ENCODE data around the gene RETREG3.
"Not testable (repeated sequence)": the region's sequence is repeated elsewhere in the genome, so short reads cannot be mapped to it uniquely, and the experiment has no call there.

RETREG3 gene

DNA sequence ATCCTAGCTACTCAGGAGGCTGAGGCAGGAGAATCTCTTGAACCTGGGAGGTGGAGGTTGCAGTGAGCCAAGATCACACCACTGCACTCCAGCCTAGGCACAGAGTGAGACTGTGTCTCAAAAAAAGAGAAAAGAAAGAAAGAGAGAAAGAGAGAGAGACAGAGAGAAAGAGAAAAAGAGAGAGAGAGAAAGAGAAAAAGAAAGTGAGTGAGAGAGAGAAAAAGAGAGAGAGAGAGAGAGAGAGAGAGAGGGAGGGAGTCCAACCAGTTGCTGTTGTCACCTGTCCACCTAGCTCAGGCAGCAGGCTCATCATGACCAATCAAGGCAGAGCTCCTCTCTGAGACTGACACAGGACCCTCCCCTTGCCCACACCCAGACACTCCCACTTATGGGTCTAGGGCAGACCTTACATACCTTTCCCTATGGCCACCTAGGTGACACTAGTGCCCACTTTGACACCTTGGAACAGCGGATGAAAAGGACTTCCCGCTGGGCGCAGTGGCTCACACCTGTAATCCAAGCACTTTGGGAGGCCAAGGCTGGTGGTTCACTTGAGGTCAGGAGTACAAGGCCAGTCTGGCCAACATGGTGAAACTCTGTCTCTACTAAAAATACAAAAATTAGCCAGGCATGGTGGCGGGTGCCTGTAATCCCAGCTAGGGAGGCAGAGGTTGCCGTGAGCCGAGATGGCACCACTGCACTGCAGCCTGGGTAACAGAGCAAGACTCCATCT, 18.0 kb upstream of the RETREG3 start:
- not testable (repeated sequence) for H3K4me3 ChIP-seq (ENCODE audit: low read length); H3K27me3 ChIP-seq (ENCODE audit: control insufficient read depth, insufficient read depth, low read length); H3K36me3 ChIP-seq (ENCODE audit: control insufficient read depth, insufficient read depth, low read length); H3K27ac ChIP-seq (ENCODE audit: low read depth, low read length); H3K4me1 ChIP-seq (ENCODE audit: control insufficient read depth, insufficient read depth, low read length); H3K9ac ChIP-seq (ENCODE audit: low read length)

DNA sequence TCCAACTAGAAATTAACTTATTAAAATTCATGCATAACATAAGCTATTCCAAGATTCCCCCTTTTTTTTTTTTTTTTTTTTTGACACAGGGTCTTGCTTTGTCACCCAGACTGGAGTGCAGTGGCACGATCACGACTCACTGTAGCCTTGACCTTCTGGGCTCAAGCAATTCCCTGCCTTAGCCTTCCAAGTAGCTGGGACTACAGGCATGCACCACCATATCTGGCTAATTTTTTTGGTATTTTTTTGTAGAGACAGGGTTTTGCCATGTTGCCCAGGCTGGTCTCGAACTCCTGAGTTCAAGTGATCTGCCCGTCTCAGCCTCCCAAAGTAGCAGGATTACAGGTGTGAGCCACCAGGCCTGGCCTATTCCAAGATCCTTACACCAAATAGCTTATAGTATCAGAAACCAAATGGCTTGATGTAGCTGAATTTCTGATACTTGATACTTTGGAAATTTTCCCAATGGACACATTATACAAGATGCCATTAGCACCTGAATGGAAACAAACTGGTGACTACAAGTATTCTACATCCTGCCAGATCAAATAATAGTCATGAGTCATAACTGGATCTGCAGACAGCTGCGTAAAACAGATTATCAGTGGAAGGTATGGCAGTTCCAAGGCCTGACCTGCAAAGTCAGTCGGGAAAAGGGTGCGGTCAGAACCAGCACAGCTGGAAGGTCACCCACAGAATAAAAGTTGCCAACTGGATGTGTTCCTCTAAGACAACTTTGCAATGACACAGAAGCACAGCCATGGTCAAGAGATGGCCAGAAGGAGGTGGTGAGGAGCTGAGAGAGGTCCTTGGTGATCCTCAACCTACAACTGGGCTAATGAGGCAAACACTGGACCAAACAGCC, 14.8 kb upstream of the RETREG3 start:
- Histone ChIP-seq H3K4me1 (ENCODE audit: control insufficient read depth, insufficient read depth, low read length) (no peaks in the 10 kb centered on the region), H3K9ac (ENCODE audit: low read length) (no peak overlapping the region), H3K36me3 (ENCODE audit: control insufficient read depth, insufficient read depth, low read length) (no peaks in the 10 kb centered on the region), H3K27ac (ENCODE audit: low read depth, low read length) (no peak overlapping the region), H3K4me3 (ENCODE audit: low read length) (no peak overlapping the region), H3K27me3 (ENCODE audit: control insufficient read depth, insufficient read depth, low read length) (no peaks in the 10 kb centered on the region)

DNA sequence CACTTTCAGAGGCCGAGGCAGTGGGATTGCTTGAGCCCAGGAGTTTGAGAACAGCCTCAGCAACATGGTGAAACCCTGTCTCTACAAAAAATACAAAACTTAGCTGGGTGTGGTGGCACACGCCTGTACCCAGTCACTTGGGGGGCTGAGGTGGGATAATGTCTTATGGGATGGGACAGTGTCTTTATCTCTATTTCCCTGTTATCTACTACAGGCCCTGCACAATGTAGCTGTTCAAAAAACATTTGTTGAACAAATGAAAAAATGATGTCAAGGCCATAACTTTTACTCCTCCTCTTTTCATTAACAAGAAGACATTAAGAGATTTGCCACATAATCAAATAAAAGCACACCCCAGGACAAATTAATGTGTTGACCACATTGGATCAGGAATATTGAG, 14.1 kb upstream of the RETREG3 start:
- peaks cover 2% of the 10 kb centered on the region for H3K4me1 ChIP-seq (ENCODE audit: control insufficient read depth, insufficient read depth, low read length)
- H3K27me3 ChIP-seq (ENCODE audit: control insufficient read depth, insufficient read depth, low read length), result no peaks in the 10 kb centered on the region
- H3K9ac ChIP-seq (ENCODE audit: low read length), result no peak overlapping the region
- H3K4me3 ChIP-seq (ENCODE audit: low read length), result no peak overlapping the region
- H3K27ac ChIP-seq (ENCODE audit: low read depth, low read length), result no peak overlapping the region
- H3K36me3 ChIP-seq (ENCODE audit: control insufficient read depth, insufficient read depth, low read length), result no peaks in the 10 kb centered on the region

- not testable (repeated sequence) for H3K4me3 ChIP-seq (ENCODE audit: low read length); H3K36me3 ChIP-seq (ENCODE audit: control insufficient read depth, insufficient read depth, low read length); H3K27me3 ChIP-seq (ENCODE audit: control insufficient read depth, insufficient read depth, low read length); H3K27ac ChIP-seq (ENCODE audit: low read depth, low read length); H3K4me1 ChIP-seq (ENCODE audit: control insufficient read depth, insufficient read depth, low read length); H3K9ac ChIP-seq (ENCODE audit: low read length)
Measured at GRCh38 chr17:42621987-42622386, 12.8 kb upstream of the RETREG3 start.

GRCh38 chr17:42618442-42619150, 9.4 kb upstream of the RETREG3 start:
- Histone ChIP-seq H3K27ac (ENCODE audit: low read depth, low read length) (no peak overlapping the region), H3K36me3 (ENCODE audit: control insufficient read depth, insufficient read depth, low read length) (peaks cover 6% of the 10 kb centered on the region), H3K4me1 (ENCODE audit: control insufficient read depth, insufficient read depth, low read length) (peaks cover 6% of the 10 kb centered on the region), H3K27me3 (ENCODE audit: control insufficient read depth, insufficient read depth, low read length) (no peaks in the 10 kb centered on the region), H3K9ac (ENCODE audit: low read length) (no peak overlapping the region), H3K4me3 (ENCODE audit: low read length) (no peak overlapping the region)

- peaks cover 6% of the 10 kb centered on the region for H3K4me1 ChIP-seq (ENCODE audit: control insufficient read depth, insufficient read depth, low read length)
- H3K27me3 ChIP-seq (ENCODE audit: control insufficient read depth, insufficient read depth, low read length), result no peaks in the 10 kb centered on the region
- no peak overlapping the region for H3K27ac ChIP-seq (ENCODE audit: low read depth, low read length)
- no peak overlapping the region for H3K9ac ChIP-seq (ENCODE audit: low read length)
- peaks cover 6% of the 10 kb centered on the region for H3K36me3 ChIP-seq (ENCODE audit: control insufficient read depth, insufficient read depth, low read length)
- no peak overlapping the region for H3K4me3 ChIP-seq (ENCODE audit: low read length)
Measured at GRCh38 chr17:42617956-42618431, 8.8 kb upstream of the RETREG3 start.

DNA sequence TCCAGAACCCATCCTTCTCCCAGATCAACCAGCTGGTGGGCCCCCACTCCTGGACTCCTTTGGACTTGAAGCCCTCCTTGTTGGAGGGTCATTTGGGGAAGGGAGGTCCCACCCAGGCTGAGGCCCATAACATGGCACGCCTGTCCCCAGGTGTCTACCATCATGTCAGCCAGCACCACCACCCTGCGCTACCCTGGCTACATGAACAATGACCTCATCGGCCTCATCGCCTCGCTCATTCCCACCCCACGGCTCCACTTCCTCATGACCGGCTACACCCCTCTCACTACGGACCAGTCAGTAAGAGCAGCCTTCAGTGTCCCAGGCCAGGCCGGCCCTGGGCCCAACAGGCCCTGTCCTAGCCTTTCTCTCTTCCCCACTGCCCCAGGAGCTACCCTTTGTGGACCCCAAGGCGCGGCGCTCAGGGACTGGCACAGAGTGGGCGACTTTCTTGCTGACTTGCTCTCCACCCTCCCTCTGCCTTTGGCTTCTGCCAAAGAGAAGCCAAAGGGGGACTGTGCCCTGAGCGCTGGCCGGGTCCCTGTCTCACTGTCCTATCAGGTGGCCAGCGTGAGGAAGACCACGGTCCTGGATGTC, 4.6 kb upstream of the RETREG3 start:
- Histone ChIP-seq H3K36me3 (ENCODE audit: control insufficient read depth, insufficient read depth, low read length) (peaks cover 8% of the 10 kb centered on the region), H3K9ac (ENCODE audit: low read length) (no peak overlapping the region), H3K27me3 (ENCODE audit: control insufficient read depth, insufficient read depth, low read length) (no peaks in the 10 kb centered on the region), H3K4me3 (ENCODE audit: low read length) (no peak overlapping the region), H3K4me1 (ENCODE audit: control insufficient read depth, insufficient read depth, low read length) (peaks cover 10% of the 10 kb centered on the region), H3K27ac (ENCODE audit: low read depth, low read length) (no peak overlapping the region)

DNA sequence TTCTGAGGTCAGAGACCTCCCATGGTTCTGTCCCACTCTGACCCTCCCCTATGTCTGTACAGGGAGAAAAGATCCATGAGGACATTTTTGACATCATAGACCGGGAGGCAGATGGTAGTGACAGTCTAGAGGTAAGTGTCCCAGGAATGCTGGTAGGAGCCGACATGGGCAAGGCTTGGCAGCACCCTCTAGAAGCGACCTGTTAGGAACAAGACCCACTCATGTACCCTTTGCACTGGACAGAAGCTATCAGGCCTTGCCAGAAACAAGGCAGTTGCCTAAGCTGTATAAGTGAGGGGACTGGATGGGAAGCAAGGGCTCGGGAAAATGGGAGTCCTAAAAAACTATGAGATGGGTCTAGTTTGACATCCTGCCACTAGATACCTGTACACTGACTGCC, 2.8 kb upstream of the RETREG3 start:
- Histone ChIP-seq H3K27ac (ENCODE audit: low read depth, low read length) (no peak overlapping the region), H3K4me1 (ENCODE audit: control insufficient read depth, insufficient read depth, low read length) (peaks cover 12% of the 10 kb centered on the region), H3K9ac (ENCODE audit: low read length) (no peak overlapping the region), H3K36me3 (ENCODE audit: control insufficient read depth, insufficient read depth, low read length) (peaks cover 9% of the 10 kb centered on the region), H3K27me3 (ENCODE audit: control insufficient read depth, insufficient read depth, low read length) (no peaks in the 10 kb centered on the region), H3K4me3 (ENCODE audit: low read length) (no peak overlapping the region)

DNA sequence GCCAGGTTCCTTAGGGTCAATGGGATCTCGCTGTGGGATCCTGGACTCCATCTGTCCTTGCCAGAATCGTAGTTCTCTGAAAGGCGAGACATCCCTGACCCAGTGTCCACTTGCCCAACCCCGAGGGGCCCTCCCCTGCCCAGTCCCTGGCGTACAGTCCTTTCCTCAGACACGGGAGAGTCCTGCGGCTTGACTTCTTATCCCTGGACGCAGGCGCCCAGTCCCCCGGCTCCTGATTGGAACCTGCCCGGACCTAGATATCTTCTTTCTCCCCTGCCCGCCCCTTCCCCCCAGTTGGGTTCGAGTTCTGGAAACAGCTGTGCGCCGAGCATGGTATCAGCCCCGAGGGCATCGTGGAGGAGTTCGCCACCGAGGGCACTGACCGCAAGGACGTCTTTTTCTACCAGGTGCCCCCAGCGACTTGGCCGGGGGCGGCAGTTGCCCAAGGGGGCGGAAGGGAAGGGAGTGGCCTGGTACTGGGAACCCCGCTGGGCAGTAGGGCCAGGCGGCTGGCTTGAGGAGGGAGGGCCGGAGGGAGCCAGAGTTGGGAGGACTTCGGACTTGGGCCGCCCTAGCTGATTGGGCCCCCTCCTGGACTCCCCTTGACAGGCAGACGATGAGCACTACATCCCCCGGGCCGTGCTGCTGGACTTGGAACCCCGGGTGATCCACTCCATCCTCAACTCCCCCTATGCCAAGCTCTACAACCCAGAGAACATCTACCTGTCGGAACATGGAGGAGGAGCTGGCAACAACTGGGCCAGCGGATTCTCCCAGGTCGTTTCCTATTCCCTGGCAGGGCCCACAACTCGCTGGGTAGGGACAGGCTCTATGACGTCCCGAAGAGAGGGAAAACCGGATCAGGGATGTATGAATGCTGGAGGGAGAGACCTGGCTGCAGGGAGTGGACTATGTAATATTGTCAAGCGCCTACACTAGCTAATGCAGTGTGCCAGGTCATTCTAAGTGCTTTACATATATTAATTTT, 934 bp upstream of the RETREG3 start:
- Histone ChIP-seq H3K4me3 (ENCODE audit: low read length) (peak overlapping the region; percentile 90), H3K4me1 (ENCODE audit: control insufficient read depth, insufficient read depth, low read length) (peaks cover 14% of the 10 kb centered on the region), H3K27ac (ENCODE audit: low read depth, low read length) (peak overlapping the region; percentile 76), H3K9ac (ENCODE audit: low read length) (peak overlapping the region; percentile 90)
- H3K36me3 ChIP-seq (ENCODE audit: control insufficient read depth, insufficient read depth, low read length); H3K27me3 ChIP-seq (ENCODE audit: control insufficient read depth, insufficient read depth, low read length): not testable (repeated sequence)

GRCh38 chr17:42608305-42609181, 631 bp downstream of the RETREG3 start:
- no peaks in the 10 kb centered on the region for H3K27me3 ChIP-seq (ENCODE audit: control insufficient read depth, insufficient read depth, low read length)
- H3K4me3 ChIP-seq (ENCODE audit: low read length), result peak overlapping the region; percentile 100
- peaks cover 14% of the 10 kb centered on the region for H3K4me1 ChIP-seq (ENCODE audit: control insufficient read depth, insufficient read depth, low read length)
- H3K27ac ChIP-seq (ENCODE audit: low read depth, low read length), result peak overlapping the region; percentile 91
- H3K9ac ChIP-seq (ENCODE audit: low read length), result peak overlapping the region; percentile 92
- H3K36me3 ChIP-seq (ENCODE audit: control insufficient read depth, insufficient read depth, low read length), result peaks cover 4% of the 10 kb centered on the region

GRCh38 chr17:42607769-42608168, 1.4 kb downstream of the RETREG3 start:
- Histone ChIP-seq H3K27me3 (ENCODE audit: control insufficient read depth, insufficient read depth, low read length) (no peaks in the 10 kb centered on the region), H3K4me3 (ENCODE audit: low read length) (peak overlapping the region; percentile 100), H3K36me3 (ENCODE audit: control insufficient read depth, insufficient read depth, low read length) (peaks cover 4% of the 10 kb centered on the region), H3K27ac (ENCODE audit: low read depth, low read length) (no peak overlapping the region), H3K4me1 (ENCODE audit: control insufficient read depth, insufficient read depth, low read length) (peaks cover 14% of the 10 kb centered on the region), H3K9ac (ENCODE audit: low read length) (peak overlapping the region; percentile 45)

Data from rectal smooth muscle tissue (tissue), 1 donor.